Measurements from ENCODE around the gene NDUFAF3.

The NDUFAF3 gene

GRCh38 chr3:49053543-49053942 lies 31.6 kb downstream of the NDUFAF3 start:
- no peak for DNase-seq (ENCODE audit: low read depth in 2 of 2, low spot score in 1 of 2)

- DNase-seq (ENCODE audit: low read depth in 2 of 2, low spot score in 1 of 2) = no peak
Measured at GRCh38 chr3:49054344-49054862, 32.5 kb downstream of the NDUFAF3 start.

DNA sequence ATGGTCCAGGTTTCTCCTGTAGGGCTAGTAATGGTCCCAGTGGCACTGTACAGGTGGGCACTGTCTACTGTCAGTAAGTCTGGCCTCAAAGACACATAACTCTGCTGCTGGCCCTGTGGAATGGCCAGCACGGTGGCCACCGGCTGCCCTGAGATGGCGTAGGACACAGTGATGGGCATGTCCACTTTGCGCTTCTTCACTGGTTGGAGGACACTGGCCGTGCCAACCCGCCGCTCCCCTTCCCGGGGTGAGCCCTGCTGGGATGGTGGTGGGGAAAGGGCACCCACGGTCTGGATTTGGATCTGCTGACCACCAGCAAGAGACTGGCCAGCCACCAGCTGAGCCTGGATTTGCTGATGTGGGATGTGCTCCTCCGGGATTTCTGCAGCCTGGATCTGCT lies 35.3 kb downstream of the NDUFAF3 start:
- no peak for DNase-seq (ENCODE audit: low read depth in 2 of 2, low spot score in 1 of 2)

GRCh38 chr3:49058011-49058410 lies 36.1 kb downstream of the NDUFAF3 start:
- no peak for DNase-seq (ENCODE audit: low read depth in 2 of 2, low spot score in 1 of 2)

Data from stimulated activated CD8-positive, alpha-beta memory T cell treated with anti-CD3 and anti-CD28 coated beads, Interleukin-4, amount 100 ng/mL, for 4 hours (primary cell).